Body of pancreas (tissue), 4 donors: ENCODE measurements around the gene MSH6. TPM values are rescaled to one million over a fixed set of nuclear protein-coding genes. Genes with fewer than 3 reads are reported as not detected.

Experiments used
- ATAC-seq: fragments of 150-250 bp; one replicate; pipeline ENCODE4 v1.9.1; 2016
- DNase-seq, 4 donors: peaks; one replicate each; pipeline ENCODE4 v3.0.0-alpha.2; 2019
- H3K27ac ChIP-seq, 4 donors: fragments of 200-600 bp; sonication (generic); 1 replicate in 3 of 4; 2 replicates in 1 of 4; pipeline versions ENCODE4 v1.5.1 to v1.6.1; 2016 to 2019; ENCODE audit warnings: mild to moderate bottlenecking in 1 of 4, mixed read lengths in 1 of 4, moderate library complexity in 1 of 4
- H3K27me3 ChIP-seq, 2 donors: fragments of 200-600 bp; sonication (generic); one replicate each; pipeline ENCODE4 v1.6.0; 2016; ENCODE audit warnings: mild to moderate bottlenecking in 1 of 2
- H3K36me3 ChIP-seq, 2 donors: fragments of 200-600 bp; sonication (generic); replicated peaks in 1 of 2; 2 replicates each; pipeline ENCODE4 v1.5.1; 2016; ENCODE audit warnings: low read depth in 2 of 2; ENCODE audit not compliant: insufficient read depth in 1 of 2
- H3K4me1 ChIP-seq: fragments of 200-600 bp; sonication (generic); one replicate; pipeline ENCODE4 v1.6.0; 2016
- H3K4me3 ChIP-seq, 2 donors: fragments of 200-600 bp; sonication (generic); 1 replicate in 1 of 2; 2 replicates in 1 of 2; pipeline ENCODE4 v1.5.1; 2016 to 2019
- H3K9me3 ChIP-seq, 3 donors: fragments of 200-600 bp; sonication (generic); 1 replicate in 2 of 3; 2 replicates in 1 of 3; pipeline ENCODE4 v1.5.1; 2016
- CTCF ChIP-seq, 7 experiments: fragments of 450-650 bp in 4 of 7; fragments of 200-600 bp in 3 of 7; sonication (generic) in 3 of 7; IDR thresholded peaks; one replicate each; pipeline ENCODE4 v1.5.1; 2016 to 2019; ENCODE audit warnings: antibody characterized with exemption in 7 of 7
- POLR2A ChIP-seq, 3 donors: fragments of 450-650 bp; IDR thresholded peaks; one replicate each; pipeline ENCODE4 v1.6.1; 2016; ENCODE audit warnings: antibody characterized with exemption in 3 of 3, mild to moderate bottlenecking in 2 of 3
- WGBS, 2 donors: methylation state at CpG; one replicate each; pipeline ENCODE4 v1.1.5; 2017; 5-methylcytosine and 5-hydroxymethylcytosine counted together
- intact Hi-C: fragments of 100-400 bp; cut with DNase I; formaldehyde crosslinking; loops from one replicate; pipeline ENCODE4 v1.15.1; 2023
- total RNA-seq, 2 donors: library from RNA; depleted of rRNA; stranded (reverse); fragments of >200 nt; gene quantifications; one replicate each; pipeline ENCODE4 v1.1.0, GENCODE V29; 2016

Gene MSH6
- total RNA-seq, 2 donors from 2014 or later = 12.2 to 15.8 TPM

DNA sequence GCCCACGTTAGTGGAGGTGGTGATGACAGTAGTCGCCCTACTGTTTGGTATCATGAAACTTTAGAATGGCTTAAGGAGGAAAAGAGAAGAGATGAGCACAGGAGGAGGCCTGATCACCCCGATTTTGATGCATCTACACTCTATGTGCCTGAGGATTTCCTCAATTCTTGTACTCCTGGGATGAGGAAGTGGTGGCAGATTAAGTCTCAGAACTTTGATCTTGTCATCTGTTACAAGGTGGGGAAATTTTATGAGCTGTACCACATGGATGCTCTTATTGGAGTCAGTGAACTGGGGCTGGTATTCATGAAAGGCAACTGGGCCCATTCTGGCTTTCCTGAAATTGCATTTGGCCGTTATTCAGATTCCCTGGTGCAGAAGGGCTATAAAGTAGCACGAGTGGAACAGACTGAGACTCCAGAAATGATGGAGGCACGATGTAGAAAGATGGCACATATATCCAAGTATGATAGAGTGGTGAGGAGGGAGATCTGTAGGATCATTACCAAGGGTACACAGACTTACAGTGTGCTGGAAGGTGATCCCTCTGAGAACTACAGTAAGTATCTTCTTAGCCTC is 16.2 kb downstream of the MSH6 start:
- DNase-seq = no peak
- H3K27ac ChIP-seq = peak overlapping the region in 1 of 4 donors; percentile 20
- H3K4me1 ChIP-seq = no peaks in the 10 kb centered on the region
- no peak for TF ChIP-seq CTCF (IDR thresholded peaks at IDR 0.05)
- no peak for TF ChIP-seq POLR2A (IDR thresholded peaks at IDR 0.05)
- intact Hi-C loops = no loop called here
- no peaks in the 10 kb centered on the region for H3K9me3 ChIP-seq
- 92 to 95% methylated on average over 6 of the region's 6 CpGs for WGBS, 2 donors
- H3K4me3 ChIP-seq = no peak overlapping the region
- peaks cover 0 to 30% of the 10 kb centered on the region in 2 donors for H3K36me3 ChIP-seq
- no peak for ATAC-seq
- no peaks in the 10 kb centered on the region for H3K27me3 ChIP-seq

- Histone ChIP-seq H3K9me3 (no peaks in the 10 kb centered on the region), H3K27ac (no peak overlapping the region), H3K27me3 (no peaks in the 10 kb centered on the region), H3K4me1 (no peaks in the 10 kb centered on the region), H3K36me3 (peaks cover 0 to 37% of the 10 kb centered on the region in 2 donors), H3K4me3 (no peak overlapping the region)
- no peak for ATAC-seq
- no peak for DNase-seq
- intact Hi-C loops = no loop called here
- WGBS, 2 donors = 98 to 100% methylated on average over 3 of the region's 3 CpGs
- TF ChIP-seq CTCF (IDR thresholded peaks at IDR 0.05) = no peak
- no peak for TF ChIP-seq POLR2A (IDR thresholded peaks at IDR 0.05)
These were observed 18.2 kb downstream of the MSH6 start for GRCh38 chr2:47801118-47801517.

- no peak overlapping the region for H3K4me3 ChIP-seq
- no peak for DNase-seq
- TF ChIP-seq POLR2A (IDR thresholded peaks at IDR 0.05) = no peak
- TF ChIP-seq CTCF (IDR thresholded peaks at IDR 0.05) = no peak
- H3K36me3 ChIP-seq = peaks cover 0 to 46% of the 10 kb centered on the region in 2 donors
- H3K27ac ChIP-seq = no peak overlapping the region
- ATAC-seq = no peak
- H3K4me1 ChIP-seq = no peaks in the 10 kb centered on the region
- intact Hi-C loops = no loop called here
- 95 to 97% methylated on average over 7 of the region's 7 CpGs for WGBS, 2 donors
- H3K27me3 ChIP-seq = no peaks in the 10 kb centered on the region
- no peaks in the 10 kb centered on the region for H3K9me3 ChIP-seq
These were observed 20.4 kb downstream of the MSH6 start for GRCh38 chr2:47803363-47803762.

DNA sequence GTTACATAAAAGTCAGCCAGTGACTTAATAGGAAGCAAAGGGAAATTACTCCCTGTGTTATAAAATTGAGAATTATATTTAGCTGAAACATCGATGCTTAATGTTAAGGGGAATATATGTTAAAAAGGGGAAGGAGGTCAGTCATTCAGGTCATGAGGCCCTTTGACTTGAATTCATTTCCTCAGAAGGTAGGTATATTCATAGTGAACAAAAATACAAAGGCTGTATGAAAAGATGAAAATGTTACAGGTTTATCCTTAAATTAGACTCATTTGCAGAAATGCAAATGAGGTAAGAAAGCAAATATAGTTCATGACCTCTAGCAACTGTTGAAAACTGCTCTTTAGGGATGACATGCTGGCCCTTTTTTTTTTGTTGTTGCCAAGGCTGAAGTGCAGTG is 20.8 kb downstream of the MSH6 start:
- Histone ChIP-seq H3K4me1 (no peaks in the 10 kb centered on the region), H3K4me3 (no peak overlapping the region), H3K27me3 (no peaks in the 10 kb centered on the region), H3K9me3 (no peaks in the 10 kb centered on the region), H3K36me3 (peaks cover 0 to 47% of the 10 kb centered on the region in 2 donors), H3K27ac (no peak overlapping the region)
- DNase-seq = no peak
- TF ChIP-seq CTCF (IDR thresholded peaks at IDR 0.05) (no peak), POLR2A (IDR thresholded peaks at IDR 0.05) (no peak)
- intact Hi-C loops = no loop called here
- WGBS, 2 donors = 89 to 97% methylated on average over 1 of the region's 1 CpG
- ATAC-seq = no peak

DNA sequence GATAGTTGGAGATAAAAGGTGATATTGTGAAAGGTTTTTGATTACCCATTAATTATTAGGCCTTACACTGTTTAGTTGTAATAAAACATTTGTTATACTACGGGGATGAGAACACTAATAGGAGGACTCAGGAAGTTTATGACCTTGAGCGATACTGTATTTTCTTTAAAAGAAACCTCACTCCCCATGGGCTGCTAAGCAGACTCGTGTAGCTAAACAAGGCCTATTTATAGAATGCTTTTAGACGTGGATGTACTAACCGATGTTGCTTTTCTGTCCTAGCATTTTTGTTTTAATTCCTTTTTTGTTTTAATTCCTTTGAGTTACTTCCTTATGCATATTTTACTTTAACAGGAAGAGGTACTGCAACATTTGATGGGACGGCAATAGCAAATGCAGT is 22.9 kb downstream of the MSH6 start:
- no peaks in the 10 kb centered on the region for H3K4me1 ChIP-seq
- no peaks in the 10 kb centered on the region for H3K27me3 ChIP-seq
- H3K27ac ChIP-seq = no peak overlapping the region
- H3K36me3 ChIP-seq = peaks cover 0 to 41% of the 10 kb centered on the region in 2 donors
- no peaks in the 10 kb centered on the region for H3K9me3 ChIP-seq
- no peak for ATAC-seq
- no peak for DNase-seq
- intact Hi-C loops = no loop called here
- TF ChIP-seq POLR2A (IDR thresholded peaks at IDR 0.05) (no peak), CTCF (IDR thresholded peaks at IDR 0.05) (no peak)
- H3K4me3 ChIP-seq = no peak overlapping the region
- WGBS, 2 donors = 59 to 73% methylated on average over 6 of the region's 6 CpGs
